ENCODE results near the gene RAD51B.

Gene RAD51B

DNA sequence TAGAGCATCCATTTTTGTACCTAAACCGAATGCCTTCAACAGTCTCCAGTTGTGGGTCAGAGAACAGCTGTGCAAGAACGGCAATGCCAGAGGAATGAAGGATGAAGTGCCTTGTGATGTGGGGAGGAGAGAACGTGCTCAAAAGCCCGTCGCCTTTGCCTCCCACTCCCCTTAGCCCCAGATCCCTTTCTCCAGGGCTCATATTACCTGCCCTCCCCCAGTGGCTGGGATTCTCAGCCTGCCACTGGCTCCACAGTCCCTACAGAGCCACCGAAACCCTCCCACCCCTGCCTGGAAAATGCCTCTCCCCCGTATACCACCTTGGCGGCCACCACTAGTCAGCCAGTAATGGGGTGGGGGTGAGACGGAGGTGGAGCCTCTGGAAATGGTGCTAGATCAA lies 814.8 kb downstream of the RAD51B start:
- no peak for DNase-seq (ENCODE audit: low spot score)

DNA sequence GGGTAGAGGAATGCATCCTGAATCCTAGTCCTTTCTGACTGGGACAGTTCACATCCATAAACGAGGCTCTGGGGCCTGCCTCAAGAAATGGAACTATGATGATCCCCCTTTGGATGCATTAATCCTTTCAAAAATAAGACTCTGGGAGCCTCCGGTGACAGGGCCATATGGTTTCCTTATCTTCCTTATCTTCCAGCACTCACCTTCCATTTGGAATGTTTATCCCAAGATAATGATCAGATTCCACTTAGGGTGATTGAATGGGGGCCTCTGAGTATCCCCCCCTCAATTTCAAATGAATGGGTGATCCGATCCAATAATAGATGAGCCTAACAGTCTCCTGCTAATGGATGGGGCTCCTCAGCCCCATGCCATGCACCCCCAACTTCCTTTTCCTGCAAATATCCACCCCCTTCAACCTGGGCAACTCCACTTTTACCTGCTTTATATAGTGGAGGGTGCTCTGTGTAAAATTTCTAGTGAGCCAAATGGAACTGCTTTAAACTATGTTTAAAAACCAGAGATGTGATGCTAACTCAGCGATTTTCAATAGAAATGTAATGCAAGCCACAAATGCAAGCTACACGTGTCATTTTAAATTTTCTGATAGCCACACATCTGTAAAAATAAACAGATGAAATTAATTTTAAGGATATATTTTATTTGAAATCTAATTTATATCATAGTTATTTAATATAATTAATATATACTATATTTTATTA lies 815.5 kb downstream of the RAD51B start:
- DNase-seq (ENCODE audit: low spot score), result no peak

DNA sequence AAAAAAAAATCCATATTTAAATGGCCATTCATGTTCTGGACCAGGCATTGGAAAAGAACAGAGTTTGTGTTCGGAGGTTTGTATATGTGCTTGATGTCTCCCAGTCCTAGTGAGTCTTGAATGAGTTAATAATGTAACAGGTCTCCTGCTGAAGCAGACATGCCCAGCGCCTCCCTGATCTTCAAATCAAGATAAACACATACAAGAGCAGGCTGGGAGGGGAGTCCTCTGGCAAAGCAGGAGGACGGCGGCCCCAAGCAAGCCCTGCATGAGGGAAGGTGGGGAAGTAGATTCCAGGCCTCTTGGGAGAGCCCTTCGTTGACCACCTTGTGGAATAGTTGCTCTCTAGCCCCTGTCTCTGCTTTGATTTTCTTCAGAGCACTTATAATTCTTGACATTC lies 817.0 kb downstream of the RAD51B start:
- DNase-seq (ENCODE audit: low spot score), result no peak

DNA sequence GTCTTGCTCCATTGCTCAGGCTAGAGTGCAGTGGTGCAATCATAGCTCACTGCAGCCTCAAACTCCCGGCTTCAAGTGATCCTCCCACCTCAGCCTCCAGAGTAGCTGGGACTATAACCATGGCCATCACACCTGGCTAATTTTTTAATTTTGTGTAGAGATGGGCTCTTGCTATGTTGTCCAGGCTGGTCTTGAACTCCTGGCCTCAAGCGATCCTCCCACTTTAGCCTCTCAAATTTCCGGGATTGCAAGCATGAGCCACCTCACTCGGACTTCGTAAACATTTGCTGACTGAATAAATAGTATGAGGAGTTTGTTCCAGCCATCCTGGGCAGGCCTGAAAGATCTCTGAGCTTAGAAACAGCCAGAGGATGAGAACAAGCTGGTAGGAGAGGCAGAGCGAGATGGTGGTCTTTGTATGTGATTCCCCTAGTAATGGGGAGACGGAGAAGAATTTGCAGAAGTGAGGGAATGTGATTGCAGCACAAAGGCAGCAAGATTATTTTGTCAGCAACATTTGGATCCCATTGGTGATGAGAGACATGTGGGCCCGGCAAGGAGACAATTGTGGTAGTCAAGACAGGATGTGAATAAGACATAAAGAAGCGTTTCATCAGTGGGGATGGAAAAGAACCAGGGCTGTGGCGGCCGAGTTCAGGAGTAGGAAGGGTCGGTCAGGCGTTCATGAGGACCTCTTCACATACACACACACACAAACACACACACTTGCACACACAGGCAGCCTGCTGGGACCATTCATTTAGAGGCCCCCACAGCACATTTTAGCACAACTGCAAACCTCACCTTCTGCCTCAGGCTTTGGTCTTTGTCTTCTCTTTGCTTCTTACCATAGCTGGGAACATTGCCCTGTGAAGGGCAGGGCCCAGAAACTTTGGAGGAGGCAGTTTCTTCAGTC lies 817.8 kb downstream of the RAD51B start:
- no peak for DNase-seq (ENCODE audit: low spot score)

DNA sequence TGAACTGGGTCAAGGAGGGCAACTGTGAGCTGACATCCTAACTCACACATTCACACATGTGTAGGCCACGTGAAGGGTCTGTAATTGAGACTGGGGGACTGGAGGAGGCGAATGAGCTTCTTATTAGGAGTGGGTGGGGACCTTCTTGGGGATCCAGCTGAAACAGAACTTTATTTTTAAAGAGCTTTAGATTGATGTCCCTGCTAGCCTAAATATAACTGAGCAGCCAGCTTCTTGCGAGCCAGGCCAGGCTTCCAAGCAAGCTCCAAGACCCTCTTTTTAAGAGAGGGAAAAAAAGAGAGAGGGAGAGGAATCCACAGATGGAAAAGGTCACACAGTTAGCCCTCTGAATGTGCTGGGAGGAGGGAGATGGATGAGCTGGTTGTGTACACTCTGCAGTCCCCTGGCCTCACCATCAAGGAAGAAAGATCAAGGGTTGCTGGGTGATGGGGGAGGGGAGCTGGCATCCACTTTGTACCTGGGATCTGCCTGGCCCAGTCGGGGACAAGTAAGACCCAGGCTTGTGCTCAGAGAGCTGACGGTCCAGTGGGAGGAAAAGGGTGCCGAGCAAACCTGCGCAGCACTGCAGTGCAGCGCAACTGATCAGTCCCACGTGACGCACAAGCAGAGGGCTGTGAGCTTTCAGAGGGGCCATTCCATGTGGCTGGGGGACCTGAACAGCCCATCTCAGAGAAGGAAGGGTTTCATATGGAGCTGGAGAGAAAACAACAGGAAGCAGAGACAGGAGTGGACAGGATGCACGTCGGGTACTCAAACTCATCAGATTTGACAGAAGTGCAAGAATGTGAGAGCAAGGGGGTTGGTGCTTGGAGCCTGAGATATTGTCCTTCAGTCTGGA lies 818.8 kb downstream of the RAD51B start:
- DNase-seq (ENCODE audit: low spot score), result no peak

DNA sequence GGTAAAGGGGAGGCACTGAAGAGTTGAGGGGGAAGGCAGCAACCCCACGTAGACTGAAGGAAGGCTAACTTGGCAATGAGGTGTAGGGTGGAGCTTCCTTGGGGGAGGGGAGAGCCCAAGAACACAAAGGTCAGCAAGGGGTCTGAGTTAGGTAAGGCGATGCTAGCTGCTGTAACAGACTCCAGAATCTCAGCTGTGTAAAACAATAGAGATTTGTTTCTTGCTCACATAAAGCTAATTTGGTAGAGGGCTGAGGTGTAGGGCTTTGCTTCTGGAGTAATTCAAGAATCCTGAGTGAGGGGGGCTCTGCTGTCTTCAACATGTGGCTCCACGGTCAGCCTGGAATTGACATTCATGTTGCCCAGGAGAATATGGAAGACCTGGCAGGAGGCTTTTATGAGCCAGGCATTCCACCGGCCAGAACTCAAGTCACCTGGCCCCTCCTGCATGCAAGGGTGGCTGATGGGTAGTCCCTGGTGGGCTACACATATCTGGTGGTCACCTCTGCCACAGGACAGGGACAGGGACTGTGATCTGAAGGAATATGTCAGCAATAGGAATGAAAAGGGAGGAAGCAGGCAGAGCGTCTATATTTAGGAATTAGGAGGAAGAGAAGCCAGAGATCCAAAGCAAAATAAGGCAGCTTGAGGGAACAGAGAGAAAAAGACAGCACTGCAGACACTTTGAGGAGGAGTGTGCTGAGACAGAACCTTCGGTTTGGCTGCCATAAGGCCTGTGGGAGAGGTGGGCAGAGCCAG lies 819.6 kb downstream of the RAD51B start:
- DNase-seq (ENCODE audit: low spot score), result no peak

DNA sequence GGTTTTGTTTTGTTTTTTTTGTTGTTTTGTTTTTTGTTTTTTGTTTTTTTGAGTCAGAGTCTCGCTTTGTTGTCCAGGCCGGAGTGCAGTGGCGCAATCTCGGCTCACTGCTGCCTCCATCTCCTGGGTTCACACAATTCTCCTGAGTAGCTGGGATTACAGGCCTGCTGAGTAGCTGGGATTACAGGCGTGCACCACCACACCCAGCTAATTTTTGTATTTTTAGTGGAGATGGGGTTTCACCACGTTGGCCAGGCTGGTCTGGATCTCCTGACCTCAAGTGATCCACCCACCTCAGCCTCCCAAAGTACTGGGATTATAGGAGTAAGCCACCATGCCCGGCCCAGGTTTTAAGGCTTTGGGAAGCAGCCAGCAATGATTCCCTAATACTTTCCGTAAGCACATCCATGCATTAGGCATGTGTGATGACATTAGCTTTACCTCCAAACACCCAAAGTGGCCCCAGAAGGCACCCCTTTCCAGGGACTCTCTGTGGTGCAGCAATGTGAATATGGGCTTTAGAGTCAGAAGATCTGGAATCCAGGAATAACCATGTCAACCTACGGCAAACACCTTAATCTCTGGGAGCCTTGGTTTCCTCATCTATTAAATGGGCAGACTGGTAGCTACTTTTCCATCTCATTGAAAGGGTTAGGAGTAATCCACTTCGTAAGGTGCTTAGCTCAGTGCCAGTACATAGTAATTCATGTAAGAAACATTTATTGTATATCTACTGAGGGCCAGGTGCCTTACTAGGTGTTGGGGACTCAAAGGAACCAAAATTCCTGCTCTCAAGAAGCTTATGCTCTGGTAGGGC lies 820.4 kb downstream of the RAD51B start:
- no peak for DNase-seq (ENCODE audit: low spot score)

DNA sequence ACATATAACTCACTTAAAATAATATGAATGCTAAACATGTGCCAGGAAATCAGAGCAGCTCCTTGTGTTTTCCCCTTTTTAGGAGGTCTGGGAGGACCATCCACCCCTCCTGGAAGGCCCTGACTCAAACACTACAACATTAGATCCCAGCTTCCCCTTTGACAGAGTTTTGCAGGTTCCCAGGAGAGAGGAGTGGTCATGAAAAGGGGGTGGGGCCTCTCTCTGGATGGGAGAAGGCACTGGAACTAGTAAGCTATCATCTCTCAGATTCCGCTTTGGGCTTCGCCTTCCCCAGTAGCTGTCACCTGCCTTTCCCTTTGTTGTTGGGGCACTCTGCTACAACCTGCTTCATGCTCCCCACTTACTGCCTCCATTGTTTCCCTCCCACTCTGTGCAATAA lies 824.1 kb downstream of the RAD51B start:
- no peak for DNase-seq (ENCODE audit: low spot score)

DNA sequence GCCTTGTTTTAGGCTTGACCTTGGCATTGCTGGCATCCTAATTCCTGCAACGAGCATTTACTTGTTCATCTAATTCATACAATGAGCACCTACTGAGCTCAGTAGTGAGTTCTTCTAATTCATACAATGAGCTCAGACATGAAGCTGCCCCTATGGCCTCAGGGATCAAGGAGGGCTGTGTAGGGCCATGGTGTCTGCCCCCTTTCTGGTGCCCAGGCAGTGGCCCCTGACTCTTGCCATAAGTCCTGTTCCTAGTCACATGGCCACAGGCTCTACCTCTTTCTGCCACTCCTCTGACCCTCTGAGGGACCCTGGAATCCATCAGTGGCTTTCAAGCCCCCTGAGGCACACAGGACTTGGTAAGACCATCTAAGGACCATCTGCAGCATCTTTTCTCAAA lies 824.5 kb downstream of the RAD51B start:
- no peak for DNase-seq (ENCODE audit: low spot score)

DNA sequence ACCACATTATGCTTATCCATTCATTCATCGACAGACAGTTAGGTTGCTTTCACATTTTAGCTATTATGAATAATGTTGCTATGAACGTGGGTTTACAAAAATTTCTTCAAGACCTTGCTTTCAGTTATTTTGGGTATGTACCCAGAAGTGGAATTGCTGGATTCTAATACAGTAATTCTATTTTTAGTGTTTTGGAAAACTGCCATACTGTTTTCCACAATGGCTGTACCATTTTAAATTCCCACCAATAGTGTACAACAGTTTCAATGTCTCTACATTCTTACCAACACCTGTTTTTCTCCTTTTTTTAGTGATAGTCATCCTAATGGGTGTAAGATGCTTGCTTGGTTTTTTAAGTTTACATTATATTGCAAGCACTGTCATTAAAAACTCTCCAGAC lies 825.8 kb downstream of the RAD51B start:
- DNase-seq (ENCODE audit: low spot score), result no peak

DNA sequence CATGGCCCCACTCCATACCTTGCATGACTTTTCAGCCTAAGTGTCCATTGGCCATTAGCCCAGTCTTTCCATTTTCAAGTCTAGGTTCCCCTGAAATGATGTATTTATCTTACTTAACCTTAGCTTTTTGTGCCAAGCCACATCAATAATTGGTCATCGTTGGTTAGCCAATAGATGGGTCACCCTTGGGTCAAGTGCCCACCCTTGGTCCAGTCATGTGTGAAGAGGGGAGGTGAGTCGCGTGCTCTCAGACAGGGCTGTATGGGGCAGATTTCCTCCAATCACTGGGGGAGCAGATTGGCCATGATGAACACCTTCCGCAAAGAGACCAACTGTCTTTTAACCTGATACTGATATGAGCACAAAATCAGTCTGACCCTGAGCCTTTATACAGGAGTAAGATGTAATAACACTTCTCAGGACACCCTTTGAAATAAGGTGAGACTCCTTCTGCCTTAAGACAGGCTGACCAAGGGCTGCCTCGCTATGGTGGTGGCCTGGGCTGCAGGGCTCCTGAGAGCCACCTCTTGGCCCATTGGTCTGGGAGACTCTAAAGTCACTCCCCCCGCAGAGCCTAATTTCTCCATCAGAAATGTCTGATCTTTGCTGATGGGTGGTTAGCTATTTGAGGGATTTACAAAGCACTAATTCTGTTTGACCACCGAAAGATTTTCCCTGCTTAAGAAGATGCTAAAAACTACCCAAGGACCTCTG lies 830.1 kb downstream of the RAD51B start:
- DNase-seq (ENCODE audit: low spot score), result no peak

DNA sequence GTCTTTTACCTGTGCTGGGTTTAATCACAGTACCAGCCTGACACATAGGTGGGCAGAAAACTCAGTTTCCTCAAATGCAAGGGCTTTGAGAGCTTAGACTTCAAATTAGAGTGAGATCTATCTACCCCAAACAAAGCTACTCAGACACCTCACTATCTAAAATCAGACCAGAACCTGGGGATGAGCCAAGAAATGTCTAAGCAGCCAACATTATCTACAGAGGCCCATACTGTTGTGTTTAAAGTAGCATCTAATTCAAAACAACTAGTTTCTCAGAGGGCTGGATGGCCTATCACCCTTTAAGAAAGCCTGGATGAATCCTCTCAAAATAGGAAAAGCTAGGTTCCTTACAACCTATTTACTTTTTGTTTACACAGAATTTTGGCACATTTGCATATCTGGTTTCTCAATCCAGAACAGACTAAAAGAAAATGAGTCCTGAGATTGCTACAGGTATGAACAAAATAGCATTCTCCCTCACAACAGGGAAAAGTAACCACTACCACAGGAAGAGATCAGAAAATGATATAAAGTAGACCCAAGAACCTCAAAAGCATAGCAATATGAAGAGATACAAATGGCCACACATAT lies 830.9 kb downstream of the RAD51B start:
- no peak for DNase-seq (ENCODE audit: low spot score)

DNA sequence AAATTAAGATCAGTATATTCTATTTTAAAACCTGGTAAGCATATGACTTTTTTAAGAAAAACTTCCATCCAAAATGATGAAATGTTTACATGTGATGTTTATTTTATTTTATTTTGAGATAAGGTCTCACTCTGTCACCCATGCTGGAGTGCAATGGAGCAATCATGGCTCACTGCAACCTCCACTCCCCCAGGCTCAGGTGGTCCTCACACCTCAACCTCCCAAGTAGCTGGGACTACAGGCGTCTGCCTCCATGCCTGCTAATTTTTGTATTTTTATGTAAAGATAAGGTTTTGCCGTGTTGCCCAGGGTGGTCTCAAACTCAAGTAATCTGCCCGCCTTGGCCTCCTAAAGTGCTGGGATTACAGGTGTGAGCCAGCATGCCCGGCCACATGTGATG lies 831.5 kb downstream of the RAD51B start:
- no peak for DNase-seq (ENCODE audit: low spot score)

DNA sequence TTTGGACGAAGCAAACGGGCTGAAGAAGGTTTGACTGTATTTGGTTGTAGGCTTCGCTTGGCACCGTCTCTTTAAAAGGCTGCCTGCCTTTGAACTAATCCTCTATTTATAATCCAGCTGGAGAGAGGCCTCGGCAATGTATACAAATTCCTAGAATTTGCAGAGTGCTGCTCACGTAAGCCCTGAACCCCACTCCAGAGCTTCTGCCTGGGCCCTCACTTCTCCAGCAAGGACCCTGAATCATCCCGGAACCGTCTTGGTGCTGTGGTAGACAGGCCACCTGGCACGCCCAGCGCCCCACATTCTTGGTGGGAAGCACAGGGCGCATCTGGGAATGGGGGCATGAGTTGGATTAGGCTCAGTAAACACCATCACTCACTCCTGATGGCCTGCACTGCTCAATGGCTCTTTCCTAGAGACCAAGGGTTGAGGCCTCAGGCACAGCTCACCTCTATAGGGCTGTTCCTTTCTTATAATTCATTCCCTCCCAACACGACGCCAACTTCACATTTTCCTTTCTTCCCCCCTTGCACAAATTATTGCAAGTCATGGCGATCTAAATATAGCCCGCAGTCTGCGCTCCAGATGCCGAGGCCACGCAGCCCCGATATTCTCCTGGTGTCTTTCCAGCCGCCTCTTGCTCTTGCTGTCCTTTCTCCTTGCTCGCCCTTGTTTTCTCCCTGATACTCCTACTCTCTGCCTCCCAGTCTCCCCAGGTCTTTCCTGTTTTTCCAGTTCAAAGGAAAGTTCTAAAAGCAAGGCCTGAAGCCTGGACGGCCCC lies 832.3 kb downstream of the RAD51B start:
- no peak for DNase-seq (ENCODE audit: low spot score)

DNA sequence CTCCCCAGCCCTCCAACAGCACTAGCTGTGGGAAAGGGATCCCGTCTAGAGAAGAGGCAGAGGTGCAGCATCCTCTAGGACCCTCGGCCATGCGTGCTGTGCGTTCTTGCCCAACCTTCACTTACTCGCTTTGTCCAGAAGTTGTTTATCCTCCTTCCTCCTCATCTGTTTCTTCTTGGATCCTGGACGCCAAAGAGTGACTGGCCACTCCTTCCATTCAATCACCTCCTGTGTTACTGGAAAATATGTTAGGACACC lies 832.8 kb downstream of the RAD51B start:
- no peak for DNase-seq (ENCODE audit: low spot score)

DNA sequence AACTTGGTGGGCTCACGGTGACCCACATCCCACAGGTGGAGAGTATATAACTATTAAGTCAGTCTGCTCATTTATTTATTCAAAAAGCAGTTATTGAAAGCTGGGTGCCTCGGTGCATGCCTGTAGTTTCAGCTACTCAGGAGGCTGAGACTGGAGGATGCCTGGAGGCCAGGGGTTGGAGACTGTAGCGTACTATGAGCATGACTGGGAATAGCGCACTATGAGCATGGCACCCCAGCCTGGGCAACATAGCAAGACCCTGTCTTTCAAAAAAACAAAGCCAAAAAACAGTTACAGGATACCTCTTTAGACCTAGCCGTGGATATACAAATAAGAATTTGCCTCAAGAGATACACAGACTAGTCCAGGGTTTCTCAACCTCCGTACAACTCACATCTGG lies 833.5 kb downstream of the RAD51B start:
- no peak for DNase-seq (ENCODE audit: low spot score)

DNA sequence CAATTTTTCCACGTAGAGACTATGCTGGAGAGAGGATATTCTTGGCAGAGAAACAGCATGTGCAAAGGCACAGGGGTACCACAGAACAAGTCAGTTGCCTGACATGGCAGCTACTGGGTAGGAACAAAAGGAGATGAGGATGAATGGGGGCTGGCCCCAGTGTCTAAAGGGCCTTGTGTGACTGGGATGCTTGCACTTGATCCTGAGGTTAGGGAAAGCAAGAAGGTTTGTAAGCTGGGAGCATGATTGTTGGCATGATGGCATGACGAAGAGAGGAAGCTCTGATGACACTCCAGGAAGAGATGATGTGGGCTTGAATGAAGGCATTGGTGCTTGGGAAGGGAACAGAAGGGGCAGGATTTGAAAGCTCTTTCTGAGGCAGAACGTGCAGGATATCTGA lies 834.2 kb downstream of the RAD51B start:
- DNase-seq (ENCODE audit: low spot score), result no peak

DNA sequence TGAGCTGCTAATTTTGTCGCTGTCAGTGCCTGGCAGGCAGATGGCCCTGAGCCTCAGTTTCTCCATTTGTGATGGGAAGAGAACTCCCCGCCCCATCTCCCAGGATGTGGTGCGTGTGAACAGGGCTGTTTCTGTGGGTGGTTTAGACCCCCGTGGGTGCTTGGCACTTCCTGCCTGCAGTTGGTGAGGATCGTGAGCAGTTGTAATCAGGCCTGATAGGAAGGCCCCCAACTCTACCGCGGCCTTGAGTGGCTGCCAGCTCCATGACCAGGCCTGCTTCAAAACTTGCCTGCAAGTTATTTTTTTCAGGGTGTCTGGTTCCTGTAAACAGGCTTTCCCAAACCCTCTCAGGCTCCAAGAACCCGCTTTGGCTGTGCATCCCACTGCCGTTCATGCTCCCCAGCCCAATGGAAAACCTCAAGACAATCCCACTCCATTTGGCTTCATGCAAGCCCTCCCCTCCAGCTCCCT lies 834.9 kb downstream of the RAD51B start:
- DNase-seq (ENCODE audit: low spot score), result no peak

Measured in hepatic stellate cell (primary cell).